ENCODE results near the gene DDX49. TPM values are rescaled to one million over a fixed set of nuclear protein-coding genes. Genes with fewer than 3 reads are reported as not detected.

The DDX49 gene
- total RNA-seq, 1 experiment from 2014 or later, result 120 TPM

DNA sequence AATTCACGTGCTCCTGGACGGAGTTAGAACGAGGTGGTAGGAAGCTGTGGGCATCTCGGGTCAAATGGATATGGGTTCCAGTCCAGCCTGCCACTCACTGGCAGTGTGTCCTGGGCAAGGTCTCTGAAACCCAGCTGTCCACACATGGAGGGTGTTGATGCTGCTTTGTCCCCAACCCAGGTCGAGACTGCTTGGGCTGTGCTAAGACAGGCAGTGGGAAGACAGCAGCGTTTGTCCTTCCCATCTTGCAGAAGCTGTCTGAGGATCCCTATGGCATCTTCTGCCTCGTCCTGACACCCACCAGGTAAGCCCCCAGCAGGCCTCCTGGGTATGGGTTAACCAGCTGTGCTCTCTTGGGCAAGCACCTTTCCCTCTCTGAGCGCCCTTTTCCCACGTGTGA lies 885 bp downstream of the DDX49 start:
- Histone ChIP-seq H3K79me2 (ENCODE audit: low read length) (peaks cover 57% of the 10 kb centered on the region), H3K9ac (ENCODE audit: low read length) (peak overlapping the region; percentile 90), H3K27ac (ENCODE audit: low read length) (no peak overlapping the region), H2AFZ (ENCODE audit: low read length) (no peak overlapping the region), H3K4me3 (ENCODE audit: low read length) (peak overlapping the region; percentile 97), H3K4me2 (ENCODE audit: low read length) (peak overlapping the region; percentile 96), H3K27me3 (ENCODE audit: low read length) (no peaks in the 10 kb centered on the region), H3K9me2 (replicated peaks; ENCODE audit: low read length) (no peaks in the 10 kb centered on the region), H3K9me3 (ENCODE audit: low read length) (no peaks in the 10 kb centered on the region), H4K20me1 (ENCODE audit: low read length) (no peaks in the 10 kb centered on the region), H3F3A (ENCODE audit: low read length, unreplicated experiment) (no peaks in the 10 kb centered on the region), H3K4me1 (ENCODE audit: insufficient read depth, low read length) (peaks cover 16% of the 10 kb centered on the region), H3K36me3 (ENCODE audit: low read depth, low read length) (peaks cover 27% of the 10 kb centered on the region)
- TF ChIP-seq EZH2phosphoT487 (IDR thresholded peaks at IDR 0.05; ENCODE audit: borderline replicate concordance, low read length) (no peak), EZH2 (IDR thresholded peaks at IDR 0.05; ENCODE audit: low read length, unreplicated experiment) (no peak)
- TF ChIP-seq, protein P1, sequence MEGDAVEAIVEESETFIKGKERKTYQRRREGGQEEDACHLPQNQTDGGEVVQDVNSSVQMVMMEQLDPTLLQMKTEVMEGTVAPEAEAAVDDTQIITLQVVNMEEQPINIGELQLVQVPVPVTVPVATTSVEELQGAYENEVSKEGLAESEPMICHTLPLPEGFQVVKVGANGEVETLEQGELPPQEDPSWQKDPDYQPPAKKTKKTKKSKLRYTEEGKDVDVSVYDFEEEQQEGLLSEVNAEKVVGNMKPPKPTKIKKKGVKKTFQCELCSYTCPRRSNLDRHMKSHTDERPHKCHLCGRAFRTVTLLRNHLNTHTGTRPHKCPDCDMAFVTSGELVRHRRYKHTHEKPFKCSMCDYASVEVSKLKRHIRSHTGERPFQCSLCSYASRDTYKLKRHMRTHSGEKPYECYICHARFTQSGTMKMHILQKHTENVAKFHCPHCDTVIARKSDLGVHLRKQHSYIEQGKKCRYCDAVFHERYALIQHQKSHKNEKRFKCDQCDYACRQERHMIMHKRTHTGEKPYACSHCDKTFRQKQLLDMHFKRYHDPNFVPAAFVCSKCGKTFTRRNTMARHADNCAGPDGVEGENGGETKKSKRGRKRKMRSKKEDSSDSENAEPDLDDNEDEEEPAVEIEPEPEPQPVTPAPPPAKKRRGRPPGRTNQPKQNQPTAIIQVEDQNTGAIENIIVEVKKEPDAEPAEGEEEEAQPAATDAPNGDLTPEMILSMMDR (conservative IDR thresholded peaks at IDR 0.05; ENCODE audit: low read depth, low read length), result no peak
- BruUV-seq (replicated peaks), result no TSS peak
- DNase-seq (no peak), ATAC-seq (no peak)
- ChIA-PET CTCF (no interaction called here), POLR2A (ENCODE audit: unreplicated experiment) (no interaction called here)
- intact Hi-C loops (cut with micrococcal nuclease), result no loop called here

DNA sequence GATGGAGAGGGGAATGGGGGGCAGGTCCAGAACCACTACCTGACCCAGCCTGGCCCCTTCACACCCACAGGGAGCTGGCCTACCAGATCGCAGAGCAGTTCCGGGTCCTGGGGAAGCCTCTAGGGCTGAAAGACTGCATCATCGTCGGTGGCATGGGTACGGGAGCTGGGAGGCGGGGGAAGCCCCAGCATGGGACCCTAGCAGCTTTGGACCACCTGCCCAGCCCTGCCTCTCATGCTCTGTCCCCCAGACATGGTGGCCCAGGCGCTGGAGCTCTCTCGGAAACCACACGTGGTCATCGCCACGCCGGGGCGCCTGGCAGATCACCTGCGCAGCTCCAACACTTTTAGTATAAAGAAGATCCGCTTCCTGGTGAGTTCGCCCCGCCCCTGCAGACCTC lies 2.1 kb downstream of the DDX49 start:
- CTCF ChIA-PET, result no interaction called here
- intact Hi-C loops (cut with micrococcal nuclease), result no loop called here

More for the DNA sequence above, 2.1 kb downstream of the DDX49 start:
- POLR2A ChIA-PET (ENCODE audit: unreplicated experiment), result no interaction called here
- H3K4me3 ChIP-seq (ENCODE audit: low read length), result no peak overlapping the region
- H3K4me1 ChIP-seq (ENCODE audit: insufficient read depth, low read length), result peaks cover 16% of the 10 kb centered on the region
- DNase-seq (no peak), ATAC-seq (no peak)
- H3K9me2 ChIP-seq (replicated peaks; ENCODE audit: low read length), result no peaks in the 10 kb centered on the region
- H3K79me2 ChIP-seq (ENCODE audit: low read length), result peaks cover 46% of the 10 kb centered on the region
- peaks cover 31% of the 10 kb centered on the region for H3K36me3 ChIP-seq (ENCODE audit: low read depth, low read length)
- BruUV-seq (replicated peaks), result no TSS peak
- H2AFZ ChIP-seq (ENCODE audit: low read length), result no peak overlapping the region
- no peaks in the 10 kb centered on the region for H3F3A ChIP-seq (ENCODE audit: low read length, unreplicated experiment)
- no peaks in the 10 kb centered on the region for H4K20me1 ChIP-seq (ENCODE audit: low read length)
- H3K27ac ChIP-seq (ENCODE audit: low read length), result no peak overlapping the region
- TF ChIP-seq, protein P1 (conservative IDR thresholded peaks at IDR 0.05; ENCODE audit: low read depth, low read length), result no peak
- TF ChIP-seq EZH2phosphoT487 (IDR thresholded peaks at IDR 0.05; ENCODE audit: borderline replicate concordance, low read length) (no peak), EZH2 (IDR thresholded peaks at IDR 0.05; ENCODE audit: low read length, unreplicated experiment) (no peak)
- H3K4me2 ChIP-seq (ENCODE audit: low read length), result no peak overlapping the region
- H3K9me3 ChIP-seq (ENCODE audit: low read length), result no peaks in the 10 kb centered on the region
- H3K9ac ChIP-seq (ENCODE audit: low read length), result no peak overlapping the region
- no peaks in the 10 kb centered on the region for H3K27me3 ChIP-seq (ENCODE audit: low read length)
